HCT116 (cell line): ENCODE results near the gene CSTPP1.

Source experiments
- EZH2 ChIP-seq: fragments of 200-600 bp; sonication (generic); IDR thresholded peaks from 2 replicates; pipeline ENCODE4 v1.6.1; 2017; ENCODE audit warnings: antibody characterized with exemption, mixed run types
- POLR2A ChIP-seq: IDR thresholded peaks from 2 replicates; pipeline ENCODE4 v1.7.0; 2011; ENCODE audit warnings: borderline replicate concordance; ENCODE audit not compliant: insufficient read depth, insufficient read length; ENCODE audit errors: extremely low read depth
- TF ChIP-seq, protein P1 (sequence below), 3 experiments: fragments of 200-600 bp in 1 of 3; sonication (generic) in 1 of 3; IDR thresholded peaks in 2 of 3; conservative IDR thresholded peaks in 1 of 3; 2 replicates each; pipeline ENCODE4 v1.5.1; 2012 to 2017; ENCODE audit warnings: low read depth in 2 of 3, low read length in 2 of 3, antibody characterized with exemption in 1 of 3, borderline replicate concordance in 1 of 3, control low read depth in 1 of 3, mild to moderate bottlenecking in 1 of 3, mixed read lengths in 1 of 3, mixed run types in 1 of 3, moderate library complexity in 1 of 3; ENCODE audit not compliant: insufficient read depth in 1 of 3
- TF ChIP-seq, protein P2 (sequence below): IDR thresholded peaks from 2 replicates; pipeline ENCODE4 v1.6.1; 2011; ENCODE audit warnings: mild to moderate bottlenecking, low read length, moderate library complexity; ENCODE audit not compliant: insufficient replicate concordance; ENCODE audit errors: extremely low read depth

DNA sequence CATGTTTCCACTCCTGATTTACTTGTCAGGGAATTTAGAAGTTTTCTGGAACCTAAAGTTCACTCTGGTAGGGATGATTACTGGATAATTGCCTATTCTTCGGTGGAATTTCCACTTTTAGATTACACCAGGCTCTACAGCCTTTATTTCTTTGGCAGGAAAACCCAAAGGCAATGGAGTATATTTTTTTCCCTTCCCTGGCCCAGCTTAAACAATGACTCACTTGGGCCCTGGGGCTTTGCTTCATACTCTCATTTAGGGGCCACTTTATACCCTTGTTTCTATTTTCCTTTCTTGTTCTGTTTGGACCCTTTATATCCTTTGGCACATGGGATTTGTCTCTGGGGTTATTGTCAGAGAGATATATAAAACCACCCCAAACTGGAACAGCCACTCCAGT is 114.7 kb downstream of the CSTPP1 start:
- TF ChIP-seq, protein P1, sequence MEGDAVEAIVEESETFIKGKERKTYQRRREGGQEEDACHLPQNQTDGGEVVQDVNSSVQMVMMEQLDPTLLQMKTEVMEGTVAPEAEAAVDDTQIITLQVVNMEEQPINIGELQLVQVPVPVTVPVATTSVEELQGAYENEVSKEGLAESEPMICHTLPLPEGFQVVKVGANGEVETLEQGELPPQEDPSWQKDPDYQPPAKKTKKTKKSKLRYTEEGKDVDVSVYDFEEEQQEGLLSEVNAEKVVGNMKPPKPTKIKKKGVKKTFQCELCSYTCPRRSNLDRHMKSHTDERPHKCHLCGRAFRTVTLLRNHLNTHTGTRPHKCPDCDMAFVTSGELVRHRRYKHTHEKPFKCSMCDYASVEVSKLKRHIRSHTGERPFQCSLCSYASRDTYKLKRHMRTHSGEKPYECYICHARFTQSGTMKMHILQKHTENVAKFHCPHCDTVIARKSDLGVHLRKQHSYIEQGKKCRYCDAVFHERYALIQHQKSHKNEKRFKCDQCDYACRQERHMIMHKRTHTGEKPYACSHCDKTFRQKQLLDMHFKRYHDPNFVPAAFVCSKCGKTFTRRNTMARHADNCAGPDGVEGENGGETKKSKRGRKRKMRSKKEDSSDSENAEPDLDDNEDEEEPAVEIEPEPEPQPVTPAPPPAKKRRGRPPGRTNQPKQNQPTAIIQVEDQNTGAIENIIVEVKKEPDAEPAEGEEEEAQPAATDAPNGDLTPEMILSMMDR (IDR thresholded peaks at IDR 0.05 in 2 of 3, conservative IDR thresholded peaks at IDR 0.05 in 1 of 3; ENCODE audit: borderline replicate concordance in 1 of 3, insufficient read depth in 1 of 3, low read depth in 2 of 3, low read length in 2 of 3), result no peak
- TF ChIP-seq POLR2A (no peak), EZH2 (no peak)
- TF ChIP-seq, protein P2, sequence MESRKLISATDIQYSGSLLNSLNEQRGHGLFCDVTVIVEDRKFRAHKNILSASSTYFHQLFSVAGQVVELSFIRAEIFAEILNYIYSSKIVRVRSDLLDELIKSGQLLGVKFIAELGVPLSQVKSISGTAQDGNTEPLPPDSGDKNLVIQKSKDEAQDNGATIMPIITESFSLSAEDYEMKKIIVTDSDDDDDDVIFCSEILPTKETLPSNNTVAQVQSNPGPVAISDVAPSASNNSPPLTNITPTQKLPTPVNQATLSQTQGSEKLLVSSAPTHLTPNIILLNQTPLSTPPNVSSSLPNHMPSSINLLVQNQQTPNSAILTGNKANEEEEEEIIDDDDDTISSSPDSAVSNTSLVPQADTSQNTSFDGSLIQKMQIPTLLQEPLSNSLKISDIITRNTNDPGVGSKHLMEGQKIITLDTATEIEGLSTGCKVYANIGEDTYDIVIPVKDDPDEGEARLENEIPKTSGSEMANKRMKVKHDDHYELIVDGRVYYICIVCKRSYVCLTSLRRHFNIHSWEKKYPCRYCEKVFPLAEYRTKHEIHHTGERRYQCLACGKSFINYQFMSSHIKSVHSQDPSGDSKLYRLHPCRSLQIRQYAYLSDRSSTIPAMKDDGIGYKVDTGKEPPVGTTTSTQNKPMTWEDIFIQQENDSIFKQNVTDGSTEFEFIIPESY, result no peak
